NCI-H748 (cell line): ENCODE results near the gene PITPNC1.
A peak's percentile ranks its signal among the peaks of the same experiment; 100 is the strongest.
"Not testable (repeated sequence)": the region's sequence is repeated elsewhere in the genome, so short reads cannot be mapped to it uniquely, and the experiment has no call there.

ENCODE experiments used
- DNase-seq: peaks from one replicate; lab custom pipeline; 2025; ENCODE audit not compliant: unreplicated experiment; lab: John Stamatoyannopoulos, UW

Gene PITPNC1

DNA sequence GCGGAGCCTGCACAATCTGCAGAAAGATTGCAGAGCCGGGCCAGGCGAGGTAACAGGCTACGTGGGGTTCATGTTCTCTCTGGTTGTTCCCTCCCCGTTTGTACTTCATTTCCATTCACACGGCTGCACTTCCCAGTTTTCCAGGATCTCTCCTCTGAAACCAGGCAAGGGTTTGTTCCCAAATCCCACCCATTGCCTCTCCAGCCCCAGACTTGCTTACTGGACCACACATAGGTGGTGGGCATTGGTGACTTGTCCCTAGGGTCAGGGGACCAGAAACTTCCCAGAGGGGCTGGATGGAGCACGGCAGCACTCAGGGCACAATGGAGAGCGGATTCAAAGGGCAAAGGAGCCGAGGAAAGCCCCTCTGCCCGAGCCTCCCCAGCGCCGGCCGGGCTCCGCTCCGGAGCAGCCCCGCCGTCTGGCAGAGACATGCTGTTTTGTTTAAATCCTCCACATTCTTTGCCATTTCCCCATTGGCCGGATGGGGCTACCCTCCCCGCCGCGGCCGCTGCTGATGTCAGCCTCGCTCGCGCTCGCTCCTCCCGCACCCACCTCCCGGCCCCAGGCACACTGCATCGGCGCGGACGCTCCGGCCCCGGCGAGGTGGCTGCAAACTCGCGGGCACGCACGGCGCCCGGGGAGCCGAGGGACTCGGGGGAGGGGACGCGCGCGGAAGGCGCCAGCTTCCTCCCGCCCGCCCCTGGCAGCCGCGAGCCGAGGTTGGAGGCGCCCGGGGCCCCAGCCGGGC lies at the start of gene PITPNC1:
Gene PITPNC1 (plus strand): TSS at position 545 of the 751 bp plus-strand sequence.
- DNase-seq: peak; percentile 84

DNA sequence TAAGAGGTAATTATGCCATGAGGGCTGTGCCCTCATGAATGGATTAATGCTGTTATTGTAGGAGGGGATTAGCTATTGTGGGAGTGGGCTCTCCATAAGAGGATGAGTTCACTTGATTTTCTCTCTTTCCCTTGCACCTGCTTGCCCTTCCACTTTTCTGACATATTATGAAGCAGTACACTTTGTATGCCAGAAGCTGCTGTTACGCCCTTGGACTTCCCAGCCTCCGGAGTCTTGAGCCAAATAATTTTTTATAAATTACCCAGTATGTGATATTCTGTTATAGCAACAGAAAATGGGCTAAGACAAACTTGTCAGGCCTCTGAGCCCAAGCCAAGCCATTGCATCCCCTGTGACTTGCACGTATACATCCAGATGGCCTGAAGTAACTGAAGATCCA lies 49.1 kb upstream of the PITPNC1 start:
- DNase-seq: no peak

DNA sequence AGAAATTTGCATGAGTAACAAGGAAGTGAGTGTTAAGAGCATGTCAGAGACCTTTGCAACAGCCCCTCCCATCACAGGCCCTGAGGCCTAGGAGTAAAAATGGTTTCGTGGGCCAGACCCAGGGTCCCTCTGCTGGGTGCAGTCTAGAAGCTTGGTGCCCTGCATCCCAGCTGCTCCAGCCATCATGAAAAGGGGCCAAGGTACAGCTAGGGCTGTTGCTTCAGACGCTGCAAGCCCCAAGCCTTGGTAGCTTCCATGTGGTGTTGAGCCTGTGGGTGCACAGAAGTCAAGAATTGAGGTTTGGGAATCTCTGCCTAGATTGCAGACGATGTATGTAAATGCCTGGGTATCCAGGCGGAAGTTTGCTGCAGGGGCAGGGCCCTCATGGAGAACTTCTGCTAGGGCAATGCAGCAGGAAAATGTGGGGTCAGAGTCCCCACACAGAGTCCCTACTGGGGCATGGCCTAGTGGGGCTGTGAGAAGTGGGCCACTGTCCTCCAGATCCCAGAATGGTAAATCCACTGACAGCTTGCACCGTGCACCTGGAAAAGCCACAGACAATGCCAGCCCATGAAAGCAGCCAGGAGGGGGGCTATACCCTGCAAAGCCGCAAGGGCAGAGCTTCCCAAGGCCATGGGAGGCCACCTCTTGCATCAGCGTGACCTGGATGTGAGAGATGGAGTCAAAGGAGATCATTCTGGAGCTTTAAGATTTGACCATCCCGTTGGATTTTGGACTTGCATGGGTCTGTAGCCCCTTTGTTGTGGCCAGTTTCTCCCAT lies 45.5 kb upstream of the PITPNC1 start:
- not testable (repeated sequence) for DNase-seq

DNA sequence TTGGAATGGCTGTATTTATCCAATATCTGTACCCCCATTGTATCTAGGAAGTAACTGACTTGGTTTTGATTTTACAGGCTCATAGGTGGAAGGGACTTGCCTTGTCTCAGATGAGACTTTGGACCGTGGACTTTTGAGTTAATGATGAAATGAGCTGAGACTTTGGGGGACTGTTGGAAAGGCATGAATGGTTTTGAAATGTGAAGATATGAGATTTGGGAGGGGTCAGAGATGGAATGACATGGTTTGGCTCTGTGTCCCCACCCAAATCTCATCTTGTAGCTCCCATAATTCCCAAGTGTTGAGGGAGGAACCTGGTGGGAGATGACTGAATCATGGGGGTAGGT lies 44.9 kb upstream of the PITPNC1 start:
- DNase-seq: not testable (repeated sequence)

DNA sequence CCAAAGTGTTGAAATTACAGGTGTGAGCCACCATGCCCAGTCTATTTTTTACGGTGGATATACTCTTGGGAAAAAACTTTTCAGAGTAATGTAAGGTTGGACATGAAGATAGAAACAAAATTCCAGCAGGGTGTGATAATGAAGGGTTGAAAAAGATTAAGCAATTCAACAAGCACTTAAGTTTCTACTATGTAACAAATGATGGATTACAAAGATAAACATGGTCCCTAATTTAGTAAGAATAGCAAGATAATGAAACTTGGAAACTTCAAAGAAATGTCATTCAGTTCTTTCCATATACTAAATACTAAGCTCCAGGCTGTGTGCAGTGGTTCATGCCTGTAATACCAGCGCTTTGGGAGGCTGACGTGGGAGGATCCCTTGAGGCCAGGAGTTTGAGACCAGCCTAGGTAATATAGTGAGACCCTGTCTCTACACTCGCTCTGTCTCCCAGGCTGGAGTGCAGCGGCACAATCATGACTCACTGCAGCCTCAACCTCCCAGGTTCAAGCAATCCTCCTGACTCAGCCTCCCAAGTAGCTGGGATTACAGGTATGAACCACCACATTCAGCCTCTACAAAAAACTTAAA lies 41.7 kb upstream of the PITPNC1 start:
- no peak for DNase-seq

DNA sequence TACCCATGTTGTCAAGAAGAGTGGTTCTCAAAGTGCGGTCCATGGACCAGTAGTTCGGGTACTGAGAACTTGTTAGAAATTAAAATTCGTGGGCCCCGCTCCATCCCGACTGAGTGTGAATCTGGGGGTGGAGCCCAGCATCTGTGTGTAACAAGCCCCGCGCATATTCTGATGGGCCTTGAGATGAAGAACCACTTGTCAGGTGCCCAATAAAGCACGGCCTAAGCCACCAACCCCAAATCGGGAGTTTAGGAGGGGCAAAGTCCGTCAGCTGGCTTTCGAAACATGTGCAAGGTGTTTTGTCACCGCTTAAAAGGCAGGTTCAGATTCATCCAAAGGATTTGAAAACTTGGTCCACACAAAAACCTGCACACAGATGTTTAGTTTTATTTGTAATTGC lies 40.2 kb upstream of the PITPNC1 start:
- DNase-seq: no peak

DNA sequence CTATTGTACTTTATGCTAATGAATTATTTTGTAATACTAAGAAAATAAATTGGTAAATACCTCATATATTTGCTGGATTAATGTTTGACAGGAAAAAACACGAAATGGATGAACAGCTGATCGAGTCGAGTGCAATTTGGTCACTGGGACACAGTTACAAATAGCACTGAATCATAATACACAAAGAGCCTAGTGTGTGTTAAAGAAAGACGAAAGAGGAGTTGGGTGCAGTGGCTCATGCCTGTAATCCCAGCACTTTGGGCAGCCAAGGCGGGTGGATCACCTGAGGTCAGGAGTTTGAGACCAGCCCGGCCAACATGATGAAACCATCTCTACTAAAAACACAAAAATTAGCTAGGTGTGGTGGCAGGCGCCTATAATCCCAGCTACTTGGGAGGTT lies 38.7 kb upstream of the PITPNC1 start:
- DNase-seq: not testable (repeated sequence)

DNA sequence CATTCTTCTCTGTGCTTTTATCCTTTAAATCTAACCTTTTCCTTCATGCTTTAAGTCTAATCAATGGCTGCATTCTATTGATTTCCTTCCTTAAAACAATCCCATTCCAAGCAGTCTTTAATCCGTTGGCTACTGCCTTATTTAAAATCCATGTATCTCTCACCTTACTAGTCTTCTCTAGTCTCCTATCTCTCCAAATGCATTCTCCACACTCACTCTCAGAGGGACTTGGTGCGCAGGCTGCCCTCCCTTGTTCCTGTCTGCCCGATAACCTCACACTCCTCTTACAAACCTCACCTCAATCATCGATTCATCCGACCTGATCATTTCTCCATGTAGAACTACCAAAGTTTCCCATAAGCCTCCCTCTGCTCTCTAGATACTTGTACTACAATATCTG lies 33.8 kb upstream of the PITPNC1 start:
- no peak for DNase-seq

DNA sequence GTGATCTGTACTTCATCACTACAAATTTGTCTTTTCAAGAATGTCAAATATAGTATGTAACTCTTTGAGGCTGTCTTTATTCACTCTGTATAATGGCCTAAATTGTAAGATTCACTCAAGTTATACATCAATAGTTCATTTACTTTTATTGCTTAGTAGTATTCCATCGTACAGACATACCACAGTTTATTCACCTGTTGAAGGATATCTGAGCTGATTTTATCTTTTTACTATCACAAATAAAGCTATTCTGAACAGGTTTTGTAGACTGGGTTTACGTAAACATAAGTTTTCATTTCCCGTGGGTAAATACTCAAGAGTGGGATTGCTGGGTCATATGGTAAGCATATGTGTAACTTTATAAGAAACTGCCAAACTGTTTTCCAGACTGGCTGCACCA lies 29.3 kb upstream of the PITPNC1 start:
- no peak for DNase-seq

DNA sequence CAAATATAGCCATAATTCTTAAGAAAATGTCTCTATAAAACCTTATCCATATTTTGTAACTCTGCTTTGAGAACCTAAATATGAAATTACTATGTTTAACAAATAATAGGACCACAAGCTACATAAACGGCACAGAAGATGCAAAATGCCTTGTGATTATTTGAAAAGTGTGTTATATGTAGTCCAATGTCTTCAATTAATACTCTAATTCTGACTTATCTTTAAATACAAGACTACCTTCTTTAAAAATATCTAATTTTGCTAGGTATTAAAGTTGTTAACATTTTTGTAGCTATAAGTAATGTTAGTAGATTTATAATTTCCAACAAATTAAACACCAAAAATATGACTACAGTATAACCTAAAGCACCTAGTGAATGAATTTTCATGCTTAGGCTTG lies 27.7 kb upstream of the PITPNC1 start:
- no peak for DNase-seq

DNA sequence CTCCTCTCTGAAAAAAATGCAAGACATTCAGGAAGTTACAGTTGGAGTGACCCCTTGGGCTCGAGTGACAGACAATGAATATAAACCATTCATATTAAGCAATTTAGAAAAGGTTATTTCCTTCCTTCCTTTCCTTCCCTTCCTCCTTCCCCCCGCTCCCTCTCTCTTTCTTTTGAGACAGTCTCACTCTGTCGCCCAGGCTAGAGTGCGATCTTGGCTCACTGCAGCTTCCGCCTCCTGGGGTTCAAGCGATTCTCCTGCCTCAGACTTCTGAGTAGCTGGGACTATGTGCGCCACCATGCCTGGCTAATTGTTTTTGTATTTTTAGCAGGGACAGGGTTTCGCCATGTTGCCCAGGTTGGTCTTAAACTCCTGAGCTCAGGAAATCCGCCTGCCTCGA lies 23.9 kb upstream of the PITPNC1 start:
- no peak for DNase-seq

DNA sequence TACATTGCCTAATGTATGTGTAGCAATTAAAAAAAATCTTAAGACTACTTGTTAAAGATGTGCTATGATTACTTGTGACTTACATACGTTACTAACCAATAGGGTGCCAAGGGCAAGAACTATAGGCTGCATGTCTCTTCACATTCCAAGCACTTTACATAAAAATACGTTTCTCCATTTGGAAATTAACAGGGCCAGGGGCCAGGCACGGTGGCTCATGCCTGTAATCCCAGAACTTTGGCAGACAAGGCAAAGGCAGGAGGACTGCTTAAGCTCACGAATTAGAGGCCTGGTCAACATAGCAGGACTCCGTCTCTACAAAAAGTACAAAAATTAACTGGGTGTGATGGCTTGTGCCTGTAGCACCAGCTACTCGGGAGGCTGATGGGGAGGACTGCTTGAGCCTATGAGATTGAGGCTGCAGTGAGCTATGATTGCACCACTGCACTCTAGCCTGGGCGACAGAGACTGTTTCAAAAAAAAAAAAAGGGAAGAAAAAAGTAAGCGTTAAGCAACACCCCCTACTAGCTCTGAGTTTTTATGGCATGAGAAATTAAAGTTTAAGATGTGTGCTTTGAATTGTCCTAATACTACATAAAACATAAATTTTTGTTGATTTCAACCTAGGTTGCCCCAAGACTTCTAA lies 23.0 kb upstream of the PITPNC1 start:
- DNase-seq: no peak

DNA sequence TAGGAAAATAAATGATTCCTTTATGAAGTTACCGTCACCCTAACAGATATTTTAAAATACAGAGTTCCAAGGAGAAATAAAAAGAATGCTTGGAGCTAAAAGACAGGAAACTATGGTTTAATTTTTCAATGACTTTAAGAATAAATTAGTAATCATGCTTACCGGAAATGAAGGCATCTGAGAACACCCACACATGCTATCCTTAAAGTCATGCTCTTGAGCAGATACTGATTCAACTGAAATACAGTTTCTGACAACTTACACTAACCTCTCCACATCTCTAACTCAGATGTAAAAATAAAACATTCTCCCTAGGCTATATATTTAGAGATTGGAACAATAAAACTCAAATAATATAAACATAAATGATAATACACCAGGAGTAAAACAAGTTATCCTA lies 18.5 kb upstream of the PITPNC1 start:
- no peak for DNase-seq

DNA sequence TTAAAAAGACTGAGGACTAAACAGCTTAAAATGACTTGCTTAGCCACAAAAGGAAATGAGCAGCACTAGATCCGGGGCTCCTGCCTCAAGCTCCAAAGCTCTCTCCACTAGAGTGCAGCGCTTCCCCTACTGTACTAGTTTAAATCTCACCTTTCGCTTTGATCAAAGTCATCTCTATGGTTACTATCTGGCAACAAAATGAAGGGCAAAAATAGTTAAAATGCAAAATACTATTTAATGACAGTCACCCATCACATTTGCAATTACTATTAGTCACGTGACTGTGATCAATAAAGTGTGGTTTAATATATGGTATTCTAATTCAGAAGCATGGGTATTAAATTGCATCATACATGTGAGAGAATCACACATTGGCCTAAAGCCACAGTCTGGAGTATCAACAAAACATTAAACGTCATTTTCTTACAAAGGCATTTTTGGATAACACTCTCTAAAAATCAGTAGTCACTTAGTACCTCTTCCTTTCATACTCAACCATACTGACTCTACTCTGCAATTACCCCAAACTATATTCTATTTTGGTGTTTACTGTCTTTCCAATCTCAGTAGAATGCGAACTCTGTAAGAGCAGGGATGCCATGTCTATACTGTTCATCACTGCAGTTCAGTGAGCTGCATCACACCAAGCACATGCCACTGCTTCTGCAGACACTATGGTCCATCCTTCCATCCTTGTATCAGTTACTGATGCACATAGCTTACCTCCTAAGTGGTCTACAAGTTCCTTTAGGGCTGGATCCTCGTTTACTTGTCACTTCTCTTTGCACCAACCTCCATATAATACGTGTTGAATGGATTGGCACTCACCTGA lies 16.9 kb upstream of the PITPNC1 start:
- peak; percentile 11 for DNase-seq

DNA sequence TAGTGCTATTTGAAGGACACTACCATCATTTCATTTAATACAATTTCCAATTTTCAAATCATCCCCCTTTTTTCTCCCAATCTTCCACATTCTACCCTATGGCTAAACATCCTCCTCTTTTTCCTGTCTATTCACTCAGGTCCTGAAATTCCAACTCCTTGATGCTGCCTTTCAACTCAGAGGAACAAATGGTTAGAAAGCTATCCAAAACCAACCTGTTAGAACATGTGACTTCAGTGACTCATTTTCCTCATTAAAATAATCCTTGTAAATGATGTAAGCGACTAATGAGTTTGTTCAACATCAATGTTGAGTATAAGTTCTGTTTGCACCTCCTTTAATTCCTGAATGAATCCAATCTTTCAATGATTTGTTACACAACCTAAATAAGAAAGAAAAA lies 16.2 kb upstream of the PITPNC1 start:
- no peak for DNase-seq

DNA sequence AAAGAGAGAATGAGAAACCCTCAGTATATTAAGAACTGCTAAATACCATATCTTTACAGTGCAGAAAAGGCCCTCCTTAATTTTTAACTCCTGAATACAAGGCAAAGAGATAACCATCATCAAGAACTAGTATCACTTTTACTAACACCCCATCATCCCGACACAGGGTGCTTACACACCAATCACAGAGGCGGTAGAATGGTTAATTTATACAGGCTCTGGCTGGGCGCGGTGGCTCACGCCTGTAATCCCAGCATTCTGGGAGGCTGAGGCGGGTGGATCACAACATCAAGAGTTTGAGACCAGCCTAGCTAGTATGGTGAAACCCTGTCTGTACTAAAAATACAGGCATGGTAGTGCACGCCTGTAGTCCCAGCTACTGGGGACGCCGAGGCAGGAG lies 14.9 kb upstream of the PITPNC1 start:
- DNase-seq: no peak

DNA sequence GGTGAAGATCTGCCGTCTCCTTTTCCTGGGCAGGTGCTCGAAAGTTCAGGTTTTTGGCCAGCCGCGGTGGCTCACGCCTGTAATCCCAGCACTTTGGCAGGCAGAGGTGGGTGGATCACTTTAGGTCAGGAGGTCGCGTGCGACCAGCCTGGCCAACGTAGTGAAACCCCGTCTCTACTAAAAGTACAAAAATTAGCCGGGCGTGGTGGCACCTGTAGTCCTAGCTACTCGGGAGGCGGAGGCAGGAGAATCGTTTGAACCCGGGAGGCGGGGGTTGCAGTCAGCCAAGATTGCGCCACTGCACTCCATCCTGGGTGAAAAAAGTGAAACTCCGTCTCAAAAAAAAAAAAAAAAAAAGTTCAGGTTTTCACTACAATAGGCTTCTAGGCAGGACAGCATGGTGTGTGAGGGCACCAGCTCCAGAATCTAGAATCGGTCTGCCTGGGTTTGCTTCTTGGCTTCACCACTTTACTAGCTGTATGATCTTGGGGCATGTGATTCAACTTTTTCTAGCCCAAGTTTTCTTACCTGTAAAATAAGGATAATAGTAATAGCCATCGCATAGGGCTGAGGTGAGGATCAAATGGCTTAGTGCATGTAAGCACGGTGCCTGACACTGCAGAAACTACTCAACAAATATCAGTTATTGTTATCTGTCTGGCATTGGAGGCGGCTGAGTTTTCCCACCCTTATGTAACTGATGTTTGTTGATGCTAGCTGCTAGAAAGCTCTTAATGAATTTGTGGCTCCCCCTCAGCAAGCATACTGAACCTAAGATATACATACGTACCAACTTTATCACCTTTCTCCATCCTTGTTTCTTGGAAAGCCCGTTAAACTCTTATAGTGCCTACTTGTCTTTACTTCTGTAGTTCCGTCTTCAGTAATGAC lies 12.0 kb upstream of the PITPNC1 start:
- DNase-seq: peak; percentile 9

DNA sequence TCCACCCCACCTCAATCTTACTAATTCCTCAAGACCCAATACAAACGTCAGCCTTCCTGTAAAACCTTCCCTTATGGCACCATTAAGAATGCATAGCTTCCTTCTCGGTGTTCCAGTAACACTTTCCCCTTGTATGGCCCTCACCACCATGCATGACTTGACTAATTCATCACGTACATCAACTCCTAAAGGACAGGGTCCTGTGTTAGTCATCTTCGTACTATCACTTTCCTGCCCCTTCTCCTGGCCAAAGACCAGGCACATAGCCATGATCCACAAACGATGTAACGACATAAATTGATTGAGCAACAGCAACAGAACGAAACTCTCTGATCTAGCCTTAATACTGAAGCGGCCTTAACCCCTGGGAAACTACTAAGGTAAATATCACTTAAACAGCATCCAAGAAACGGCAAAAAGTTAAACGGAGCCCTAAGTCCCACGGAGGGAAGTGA lies 11.3 kb upstream of the PITPNC1 start:
- DNase-seq: no peak

DNA sequence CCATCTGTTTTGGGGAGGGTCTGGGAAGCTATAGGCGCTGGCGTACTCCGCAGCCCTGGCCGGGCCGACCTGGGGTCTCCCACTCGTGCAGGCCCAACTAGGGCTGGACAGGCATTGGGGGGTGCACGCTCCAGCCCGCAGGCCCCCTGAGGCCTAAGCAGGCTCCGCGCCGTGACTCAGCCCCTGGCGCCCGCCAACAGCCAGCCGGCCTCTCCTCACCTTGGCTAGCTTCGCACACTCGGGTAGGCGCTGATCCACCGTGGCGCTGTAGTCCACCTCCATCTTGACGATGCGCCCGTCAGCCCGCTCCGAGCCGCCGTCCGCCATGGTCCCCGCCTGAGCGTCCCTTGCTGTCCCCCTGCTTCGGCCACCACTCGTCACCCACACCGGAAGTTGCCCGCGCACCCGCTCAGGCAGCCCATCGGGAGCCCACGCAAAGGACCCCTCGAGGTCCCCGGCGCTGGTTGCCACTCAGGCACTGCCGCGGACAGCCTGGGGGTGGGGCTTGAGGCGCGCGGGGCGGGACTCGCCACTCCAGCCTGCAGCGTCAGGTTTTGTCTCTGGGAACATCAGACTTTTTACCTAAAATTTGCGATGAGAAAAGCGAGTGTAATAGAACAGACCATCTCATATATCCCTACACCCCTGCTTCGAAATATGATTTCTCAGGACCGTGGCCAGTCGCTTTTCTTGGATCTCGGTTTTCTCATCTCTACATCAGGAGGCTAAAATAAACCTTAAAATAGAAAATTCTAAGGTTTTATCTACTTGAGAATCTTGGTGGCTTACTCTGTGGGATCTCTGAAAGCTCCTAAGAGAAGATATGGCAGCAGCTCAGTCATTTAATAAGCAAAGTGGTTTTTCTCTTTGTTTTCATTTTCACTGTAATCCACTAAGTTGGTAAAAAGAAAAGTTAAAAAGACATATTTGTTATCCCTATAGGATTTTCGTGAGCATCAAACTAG lies 10.6 kb upstream of the PITPNC1 start, which contains the start of gene PSMD12:
Gene PSMD12 (minus strand): TSS at position 385 of the 965 bp plus-strand sequence. CDS start 58 bp downstream, at position 327.
- peak; percentile 92 for DNase-seq
